Colonic mucosa (tissue), 4 donors: ENCODE results near the gene KIAA1755. TPM values are rescaled to one million over a fixed set of nuclear protein-coding genes. Genes with fewer than 3 reads are reported as not detected.

Source experiments
- DNase-seq: peaks from one replicate; pipeline ENCODE4 v3.0.0-alpha.2; 2020
- H3K27ac ChIP-seq: fragments of 200-600 bp; one replicate; pipeline ENCODE4 v1.8.0; 2021
- H3K27me3 ChIP-seq: fragments of 200-600 bp; one replicate; pipeline ENCODE4 v1.8.0; 2021
- H3K36me3 ChIP-seq: fragments of 200-600 bp; one replicate; pipeline ENCODE4 v1.8.0; 2021
- H3K4me1 ChIP-seq: fragments of 200-600 bp; one replicate; pipeline ENCODE4 v1.8.0; 2021; ENCODE audit warnings: mild to moderate bottlenecking
- H3K4me3 ChIP-seq: fragments of 200-600 bp; one replicate; pipeline ENCODE4 v1.8.0; 2021
- H3K9ac ChIP-seq, 2 donors: one replicate each; pipeline ENCODE4 v1.7.0; 2013; ENCODE audit warnings: control low read depth in 2 of 2, low read depth in 2 of 2, low read length in 2 of 2
- H3K9me3 ChIP-seq: fragments of 200-600 bp; one replicate; pipeline ENCODE4 v1.8.0; 2021
- CTCF ChIP-seq: fragments of 200-600 bp; IDR thresholded peaks from one replicate; pipeline ENCODE4 v1.8.0; 2022; ENCODE audit warnings: antibody characterized with exemption, mild to moderate bottlenecking
- intact Hi-C: fragments of 100-400 bp; cut with DNase I; formaldehyde crosslinking; loops from one replicate; pipeline ENCODE4 v1.14.1; 2022
- total RNA-seq, 2 donors: library from RNA; stranded (reverse); fragmentation: NEBNext Ultra II Directional in 1 of 2; extraction: Animal tissue kit (Norgen Biotek cat#: 25700) in 1 of 2; gene quantifications; one replicate each; pipeline ENCODE4 v1.2.1, GENCODE V29; 2021
- donor health status: healthy.
- donor health status: DM: no; HTN: no; CAD: no.
- donor health status: DM: no; HTN: no; CAD: no.

KIAA1755 gene
- total RNA-seq, 2 donors from 2014 or later: 0.40 to 3.9 TPM

GRCh38 chr20:38161412-38161774 lies 99.1 kb downstream of the KIAA1755 start:
- DNase-seq: no peak
- H3K27me3 ChIP-seq: no peaks in the 10 kb centered on the region
- H3K9me3 ChIP-seq: no peaks in the 10 kb centered on the region
- H3K4me1 ChIP-seq: no peaks in the 10 kb centered on the region
- intact Hi-C loops: no loop called here
- TF ChIP-seq CTCF: no peak
- no peak overlapping the region for H3K27ac ChIP-seq
- no peaks in the 10 kb centered on the region for H3K36me3 ChIP-seq
- H3K4me3 ChIP-seq: no peak overlapping the region
- H3K9ac ChIP-seq: no peak overlapping the region

Other genes starting within 250 kb of the KIAA1755 start
- gene TTI1, start 227.3 kb downstream of the KIAA1755 start, total RNA-seq: 10 to 100 TPM; 10.2 to 23.0 TPM
- gene RPRD1B, start 227.0 kb downstream of the KIAA1755 start, total RNA-seq: 10 to 100 TPM; 22.7 to 42.5 TPM
- gene TGM2, start 95.5 kb downstream of the KIAA1755 start, total RNA-seq: 10 to 100 TPM; 14.5 to 32.8 TPM
- gene BPI, start 43.4 kb upstream of the KIAA1755 start, total RNA-seq: not detected
- gene LBP, start 85.7 kb upstream of the KIAA1755 start, total RNA-seq: under 1 TPM in 1 of 2 donors, not detected in 1; 0.32 TPM
- 10 to 100 TPM; 21.8 to 36.4 TPM for gene SNHG17, start 174.6 kb upstream of the KIAA1755 start, total RNA-seq
- 10 to 100 TPM; 30.5 to 33.7 TPM for gene RALGAPB, start 212.1 kb upstream of the KIAA1755 start, total RNA-seq